HepG2 (cell line): ENCODE measurements around the gene DPAGT1. TPM values are rescaled to one million over a fixed set of nuclear protein-coding genes. Genes with fewer than 3 reads are reported as not detected.

Source experiments
- CBX5 ChIP-seq: sonication (generic); formaldehyde crosslinking; IDR thresholded peaks from 2 replicates; pipeline ENCODE4 v1.4.0; 2020; ENCODE audit warnings: missing genetic modification reagents, borderline replicate concordance
- CENPBD1 ChIP-seq: sonication (generic); formaldehyde crosslinking; IDR thresholded peaks from 2 replicates; pipeline ENCODE4 v1.8.0; 2022; ENCODE audit warnings: missing genetic modification reagents, low read depth, mild to moderate bottlenecking, borderline replicate concordance
- CREBL2 ChIP-seq: sonication (generic); formaldehyde crosslinking; IDR thresholded peaks from 2 replicates; pipeline ENCODE4 v1.8.1; 2023; ENCODE audit warnings: missing genetic modification reagents, mild to moderate bottlenecking, borderline replicate concordance
- GTF2F1 ChIP-seq: fragments of 150-350 bp; IDR thresholded peaks from 2 replicates; pipeline ENCODE4 v1.6.1; 2014; ENCODE audit warnings: low read length
- HES4 ChIP-seq: sonication (generic); formaldehyde crosslinking; IDR thresholded peaks from 2 replicates; pipeline ENCODE4 v1.9.0; 2021; ENCODE audit warnings: mild to moderate bottlenecking, missing genetic modification reagents, borderline replicate concordance
- KMT2A ChIP-seq: sonication (generic); formaldehyde crosslinking; IDR thresholded peaks from 2 replicates; pipeline ENCODE4 v1.4.0; 2020; ENCODE audit warnings: missing genetic modification reagents
- MAFF ChIP-seq: IDR thresholded peaks from 2 replicates; pipeline ENCODE4 v1.6.1; 2011; ENCODE audit warnings: low read depth, low read length, improper control_type of control experiment
- SMARCE1 ChIP-seq: fragments of 450-650 bp; IDR thresholded peaks from 2 replicates; pipeline ENCODE4 v1.6.1; 2017; ENCODE audit warnings: borderline replicate concordance
- ZBTB1 ChIP-seq: sonication (generic); formaldehyde crosslinking; IDR thresholded peaks from 2 replicates; pipeline ENCODE4 v1.4.0; 2020; ENCODE audit warnings: missing genetic modification reagents, borderline replicate concordance
- ZBTB40 ChIP-seq, 2 experiments: fragments of 450-650 bp in 1 of 2; sonication (generic) in 1 of 2; formaldehyde crosslinking in 1 of 2; IDR thresholded peaks; 2 replicates each; pipeline versions ENCODE4 v1.6.1 to v1.8.0; 2016 to 2022; ENCODE audit warnings: antibody characterized with exemption in 1 of 2, mild to moderate bottlenecking in 1 of 2, missing genetic modification reagents in 1 of 2
- ZNF124 ChIP-seq: sonication (generic); formaldehyde crosslinking; IDR thresholded peaks from 2 replicates; pipeline ENCODE4 v1.4.0; 2020; ENCODE audit warnings: missing genetic modification reagents
- ZNF235 ChIP-seq: sonication (generic); formaldehyde crosslinking; IDR thresholded peaks from 2 replicates; pipeline ENCODE4 v1.8.1; 2023; ENCODE audit warnings: mild to moderate bottlenecking, missing genetic modification reagents, borderline replicate concordance
- ZNF24 ChIP-seq: fragments of 450-650 bp; IDR thresholded peaks from 2 replicates; pipeline ENCODE4 v1.6.1; 2017; ENCODE audit warnings: antibody characterized with exemption, mild to moderate bottlenecking
- ZNF33A ChIP-seq: sonication (generic); formaldehyde crosslinking; IDR thresholded peaks from 2 replicates; pipeline ENCODE4 v1.5.1; 2020; ENCODE audit warnings: missing genetic modification reagents, mild to moderate bottlenecking, moderate library complexity, borderline replicate concordance
- ZNF557 ChIP-seq: sonication (generic); formaldehyde crosslinking; IDR thresholded peaks from 2 replicates; pipeline ENCODE4 v1.4.0; 2020; ENCODE audit warnings: missing genetic modification reagents
- ZNF607 ChIP-seq: sonication (generic); formaldehyde crosslinking; IDR thresholded peaks from 2 replicates; pipeline ENCODE4 v1.5.1; 2020; ENCODE audit warnings: missing genetic modification reagents, mild to moderate bottlenecking, borderline replicate concordance
- ZNF619 ChIP-seq: sonication (generic); formaldehyde crosslinking; IDR thresholded peaks from 2 replicates; pipeline ENCODE4 v1.4.0; 2020; ENCODE audit warnings: mild to moderate bottlenecking, missing genetic modification reagents
- ZNF784 ChIP-seq: sonication (generic); formaldehyde crosslinking; IDR thresholded peaks from 2 replicates; pipeline ENCODE4 v1.5.1; 2020; ENCODE audit warnings: missing genetic modification reagents, mild to moderate bottlenecking, borderline replicate concordance
- ZNF792 ChIP-seq: IDR thresholded peaks from 2 replicates; pipeline ENCODE4 v1.6.1; 2016
- polyA plus RNA-seq, 8 experiments: library from polyadenylated mRNA; depleted of rRNA in 3 of 8; stranded (reverse) in 7 of 8; unstranded in 1 of 8; fragments of >200 nt; fragmentation: Illumina TruSeq in 4 of 8; extraction: Trizol in 4 of 8; gene quantifications; 2 replicates each; pipeline versions ENCODE4 v1.2.1 to v1.2.3, GENCODE V29; 2011 to 2016; ENCODE audit warnings: low read depth in 4 of 8, missing spikeins in 1 of 8, mixed read lengths in 1 of 8; ENCODE audit not compliant: insufficient read depth in 1 of 8
- total RNA-seq, 5 experiments: library from RNA; depleted of rRNA; stranded (reverse); fragments of >200 nt; fragmentation: Illumina TruSeq; extraction: Trizol; gene quantifications; 2 replicates each; pipeline ENCODE4 v1.2.3, GENCODE V29; 2016; ENCODE audit warnings: low read depth in 1 of 5

DPAGT1 gene
- total and polyA plus RNA-seq, 2 of the 13 experiments (the other 11 are each of a cell fraction or from before 2014, with no cell fraction given): 37.6 to 70.7 TPM

GRCh38 chr11:119100994-119101758 lies 477 bp downstream of the DPAGT1 start (continued):
- TF ChIP-seq CBX5: 0 out of 2 replicates have a peak, but pooled peaks have one; percentile 37
- TF ChIP-seq MAFF: no peak
- TF ChIP-seq ZNF124 (CRISPR knock-in tag): no peak
- TF ChIP-seq GTF2F1: no peak
- TF ChIP-seq CREBL2 (CRISPR knock-in tag): no peak
- no peak for TF ChIP-seq HES4 (CRISPR knock-in tag)
- TF ChIP-seq ZNF235: no peak
- no peak for TF ChIP-seq KMT2A
- no peak for TF ChIP-seq ZNF557 (CRISPR knock-in tag)
- TF ChIP-seq CENPBD1 (CRISPR knock-in tag): no peak
- TF ChIP-seq ZNF24: no peak
- TF ChIP-seq ZBTB40 (IDR thresholded peaks at IDR 0.05): no peak
- TF ChIP-seq ZBTB40 (CRISPR knock-in tag; IDR thresholded peaks at IDR 0.05): no peak
- no peak for TF ChIP-seq SMARCE1
- no peak for TF ChIP-seq ZNF33A (CRISPR knock-in tag)
- no peak for TF ChIP-seq ZNF784 (CRISPR knock-in tag)
- TF ChIP-seq ZBTB1: no peak
- no peak for TF ChIP-seq ZNF792 (CRISPR knock-in tag)
- no peak for TF ChIP-seq ZNF619
- TF ChIP-seq ZNF607 (CRISPR knock-in tag): peak; percentile 7; the same call in 1 of the 2 replicates
